OCI-LY3 (cell line): ENCODE data around the gene MAP4K2.

ENCODE experiments used
- H2AFZ ChIP-seq: fragments of 200-600, 300-600 bp; shearing (Covaris generic); 2 replicates; pipeline ENCODE4 v1.6.0; 2014; ENCODE audit warnings: antibody characterized with exemption, low read depth, low read length
- H3K27ac ChIP-seq: fragments of 200-600, 300-600 bp; sonication (generic); 2 replicates; pipeline ENCODE4 v1.5.1; 2014; ENCODE audit warnings: mild to moderate bottlenecking, low read length, moderate library complexity, mixed read lengths
- H3K27me3 ChIP-seq: fragments of 200-600, 300-600 bp; sonication (generic); 2 replicates; pipeline ENCODE4 v1.6.1; 2014; ENCODE audit warnings: low read depth, low read length, mixed read lengths
- H3K36me3 ChIP-seq: fragments of 200-600, 300-600 bp; sonication (generic); replicated peaks from 2 replicates; pipeline ENCODE3; 2014; ENCODE audit warnings: low read depth, low read length, mixed read lengths
- H3K4me1 ChIP-seq: fragments of 300-600, 200-600 bp; sonication (generic); 2 replicates; pipeline ENCODE4 v1.6.1; 2014; ENCODE audit warnings: low read length, mixed read lengths
- H3K4me2 ChIP-seq: fragments of 200-600, 300-600 bp; sonication (generic); 2 replicates; pipeline ENCODE4 v1.6.1; 2014; ENCODE audit warnings: low read length, mixed read lengths
- H3K4me3 ChIP-seq: fragments of 300-600, 200-600 bp; sonication (generic); 2 replicates; pipeline ENCODE4 v1.5.1; 2014; ENCODE audit warnings: antibody characterized with exemption, mild to moderate bottlenecking, low read length, moderate library complexity
- H3K79me2 ChIP-seq: fragments of 300-600, 200-600 bp; shearing (Covaris generic); 2 replicates; pipeline ENCODE4 v1.6.1; 2014; ENCODE audit warnings: mild to moderate bottlenecking, low read length, mixed read lengths
- H3K9ac ChIP-seq: fragments of 300-600, 200-600 bp; shearing (Covaris generic); 2 replicates; pipeline ENCODE4 v1.6.0; 2014; ENCODE audit warnings: mild to moderate bottlenecking, low read length, moderate library complexity
- H3K9me3 ChIP-seq: fragments of 200-600, 300-600 bp; shearing (Covaris generic); 2 replicates; pipeline ENCODE4 v1.6.1; 2014; ENCODE audit warnings: low read length, mixed read lengths; ENCODE audit not compliant: insufficient read depth
- H4K20me1 ChIP-seq: fragments of 200-600, 300-600 bp; sonication (generic); 2 replicates; pipeline ENCODE4 v1.6.1; 2016; ENCODE audit warnings: low read length, mixed read lengths; ENCODE audit not compliant: insufficient read depth
- CTCF ChIP-seq: fragments of 200-600, 300-600 bp; sonication (generic); IDR thresholded peaks from 2 replicates; pipeline ENCODE4 v1.5.1; 2014; ENCODE audit warnings: antibody characterized with exemption, low read length, low read depth
- EZH2phosphoT487 ChIP-seq: fragments of 200-600 bp; shearing (Covaris generic); IDR thresholded peaks from 2 replicates; pipeline ENCODE4 v1.6.1; 2018; ENCODE audit warnings: antibody characterized with exemption, mixed run types, low read depth

The MAP4K2 gene

GRCh38 chr11:64802370-64803157 lies 450 bp downstream of the MAP4K2 start:
- H3K4me1 ChIP-seq = peaks cover 19% of the 10 kb centered on the region
- H3K9ac ChIP-seq = peak overlapping the region; percentile 77

DNA sequence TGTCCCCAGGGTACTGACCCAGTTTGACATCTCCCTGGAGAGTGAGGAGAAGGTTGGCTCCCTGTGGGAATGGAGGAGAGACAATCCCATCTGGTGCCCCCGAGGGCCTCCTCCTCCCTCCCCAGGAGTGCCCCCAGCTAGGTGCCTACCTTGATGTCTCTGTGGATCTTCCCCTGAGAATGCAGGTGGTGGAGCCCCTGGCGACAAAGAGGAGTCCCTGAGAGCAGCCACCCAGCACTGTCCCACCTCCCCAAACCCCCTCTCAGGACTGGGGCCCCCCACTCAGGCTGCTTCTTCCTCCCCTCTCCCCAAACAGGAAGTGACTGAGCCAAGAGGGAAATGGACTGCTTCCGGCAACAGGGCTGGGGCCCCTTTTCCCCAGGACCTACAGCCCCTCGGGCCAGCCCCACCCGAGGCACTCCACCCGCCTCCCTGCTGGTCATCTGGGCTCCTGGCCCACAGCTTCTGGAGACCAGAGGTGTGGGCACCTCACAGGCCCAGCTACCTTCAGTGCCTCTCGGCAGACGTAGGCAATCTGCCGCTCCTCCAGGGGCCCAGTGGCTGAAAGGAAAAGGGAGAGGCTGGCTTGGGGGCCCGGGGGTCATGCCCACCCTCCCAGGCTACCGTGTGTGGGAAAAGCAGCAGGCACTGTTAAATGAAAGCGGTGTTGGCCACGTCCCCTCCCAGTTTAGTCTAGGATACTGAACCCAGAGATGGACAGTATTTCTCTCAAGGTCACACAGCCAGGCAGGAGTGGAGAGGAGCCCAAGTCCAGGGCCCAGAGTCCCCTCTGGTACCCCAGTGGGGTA lies 1.2 kb downstream of the MAP4K2 start:
- Histone ChIP-seq H3K27ac (peak overlapping the region; percentile 45), H3K9me3 (no peaks in the 10 kb centered on the region), H3K4me1 (peaks cover 19% of the 10 kb centered on the region), H3K4me2 (peak overlapping the region; percentile 99), H3K9ac (peak overlapping the region; percentile 77), H3K36me3 (peaks cover 33% of the 10 kb centered on the region), H2AFZ (peak overlapping the region; percentile 47; the same call in 1 of the 2 replicates), H3K79me2 (peaks cover 16% of the 10 kb centered on the region), H3K4me3 (peak overlapping the region; percentile 95), H3K27me3 (no peaks in the 10 kb centered on the region), H4K20me1 (no peaks in the 10 kb centered on the region)
- TF ChIP-seq EZH2phosphoT487 (no peak), CTCF (no peak)

More at GRCh38 chr11:64802370-64803157, 450 bp downstream of the MAP4K2 start:
- peak overlapping the region; percentile 99 for H3K4me2 ChIP-seq
- H4K20me1 ChIP-seq = no peaks in the 10 kb centered on the region
- no peaks in the 10 kb centered on the region for H3K9me3 ChIP-seq
- H2AFZ ChIP-seq = peak overlapping the region; percentile 47; the same call in 1 of the 2 replicates
- H3K27me3 ChIP-seq = no peaks in the 10 kb centered on the region
- peak overlapping the region; percentile 45 for H3K27ac ChIP-seq
- peaks cover 16% of the 10 kb centered on the region for H3K79me2 ChIP-seq
- peak overlapping the region; percentile 95 for H3K4me3 ChIP-seq
- peaks cover 30% of the 10 kb centered on the region for H3K36me3 ChIP-seq
- TF ChIP-seq CTCF = no peak

- Histone ChIP-seq H3K4me1 (peaks cover 19% of the 10 kb centered on the region), H3K36me3 (peaks cover 40% of the 10 kb centered on the region), H3K79me2 (peaks cover 16% of the 10 kb centered on the region), H3K9ac (no peak overlapping the region), H3K27me3 (no peaks in the 10 kb centered on the region), H3K9me3 (no peaks in the 10 kb centered on the region), H2AFZ (no peak overlapping the region), H3K4me3 (no peak overlapping the region), H4K20me1 (no peaks in the 10 kb centered on the region), H3K4me2 (0 out of 2 replicates have a peak overlapping the region, but pooled peaks have one; percentile 99), H3K27ac (no peak overlapping the region)
- TF ChIP-seq CTCF = no peak
- no peak for TF ChIP-seq EZH2phosphoT487
Measured at GRCh38 chr11:64801158-64801464, 1.9 kb downstream of the MAP4K2 start.
